Karpas-422 (cell line): ENCODE results near the gene COL8A1. TPM values are rescaled to one million over a fixed set of nuclear protein-coding genes. Genes with fewer than 3 reads are reported as not detected.

Experiments used
- DNase-seq: peaks from one replicate; pipeline ENCODE4 v3.0.0-alpha.2; 2015
- H2AFZ ChIP-seq: fragments of 200-600 bp; sonication (generic); 2 replicates; pipeline ENCODE4 v1.6.1; 2014; ENCODE audit warnings: antibody characterized with exemption, low read length, mixed read lengths
- H3K27ac ChIP-seq: fragments of 200-600 bp; sonication (generic); 2 replicates; pipeline ENCODE4 v1.5.1; 2014; ENCODE audit warnings: mild to moderate bottlenecking, low read length, moderate library complexity
- H3K27me3 ChIP-seq: fragments of 200-600 bp; sonication (generic); 2 replicates; pipeline ENCODE4 v1.6.1; 2014; ENCODE audit warnings: low read length, mixed read lengths
- H3K36me3 ChIP-seq: fragments of 200-600 bp; sonication (generic); 2 replicates; pipeline ENCODE4 v1.6.1; 2014; ENCODE audit warnings: low read length, mixed read lengths; ENCODE audit not compliant: insufficient read depth
- H3K4me1 ChIP-seq: fragments of 200-600 bp; sonication (generic); 2 replicates; pipeline ENCODE4 v1.6.1; 2014; ENCODE audit warnings: mild to moderate bottlenecking, low read length, mixed read lengths
- H3K4me2 ChIP-seq: fragments of 200-600 bp; sonication (generic); 2 replicates; pipeline ENCODE4 v1.6.1; 2014; ENCODE audit warnings: low read length, low read depth, mild to moderate bottlenecking; ENCODE audit not compliant: poor library complexity, severe bottlenecking
- H3K4me3 ChIP-seq: fragments of 200-600 bp; sonication (generic); 2 replicates; pipeline ENCODE4 v1.5.1; 2014; ENCODE audit warnings: mild to moderate bottlenecking, antibody characterized with exemption, low read length, mixed read lengths
- H3K79me2 ChIP-seq: fragments of 200-600 bp; sonication (generic); 2 replicates; pipeline ENCODE4 v1.6.1; 2014; ENCODE audit warnings: mild to moderate bottlenecking, low read length, mixed read lengths
- H3K9ac ChIP-seq: fragments of 200-600 bp; sonication (generic); 2 replicates; pipeline ENCODE4 v1.6.0; 2014; ENCODE audit warnings: low read length
- H3K9me2 ChIP-seq: fragments of 200-600 bp; sonication (generic), shearing (Covaris generic); replicated peaks from 2 replicates; pipeline ENCODE4 v1.6.0; 2014; ENCODE audit warnings: mild to moderate bottlenecking, low read length, moderate library complexity; ENCODE audit not compliant: insufficient read depth
- H3K9me3 ChIP-seq: fragments of 300-700, 200-600 bp; sonication (generic); 2 replicates; pipeline ENCODE4 v1.6.1; 2014; ENCODE audit warnings: low read length, mixed read lengths
- H4K20me1 ChIP-seq: fragments of 200-600 bp; sonication (generic); 2 replicates; pipeline ENCODE4 v1.6.1; 2014; ENCODE audit warnings: mild to moderate bottlenecking, antibody characterized with exemption, low read length, low read depth; ENCODE audit not compliant: insufficient read depth
- total RNA-seq: library from RNA; depleted of rRNA; stranded (reverse); fragments of >200 nt; shearing (Covaris generic); gene quantifications from 2 replicates; pipeline ENCODE4 v1.2.3, GENCODE V29; 2014; ENCODE audit warnings: low replicate concordance

Gene COL8A1
- total RNA-seq, 1 experiment from 2014 or later: not detected

DNA sequence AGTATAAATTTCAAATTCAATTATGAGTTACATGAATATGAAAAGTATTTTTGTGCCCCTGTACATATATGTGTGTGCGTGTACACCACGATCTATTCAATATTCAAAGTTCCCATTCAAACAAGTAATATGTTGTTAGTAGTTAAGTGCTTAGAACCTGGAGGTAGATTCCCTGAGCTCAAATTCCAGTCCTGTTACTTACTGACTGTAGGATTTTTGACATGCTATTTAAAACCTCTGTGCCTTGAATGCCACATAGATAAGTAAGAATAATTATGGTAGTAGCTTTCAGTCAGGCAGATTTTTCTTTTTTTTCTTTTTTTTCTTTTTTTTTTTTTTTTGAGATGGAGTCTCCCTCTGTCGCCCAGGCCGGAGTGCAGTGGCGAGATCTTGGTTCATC lies 126.0 kb downstream of the COL8A1 start:
- no peak for DNase-seq
- Histone ChIP-seq H3K27me3 (no peaks in the 10 kb centered on the region), H3K9me2 (no peaks in the 10 kb centered on the region), H3K9ac (no peak overlapping the region), H3K36me3 (no peaks in the 10 kb centered on the region), H3K4me2 (no peak overlapping the region), H2AFZ (no peak overlapping the region), H3K27ac (no peak overlapping the region), H3K4me3 (no peak overlapping the region), H3K9me3 (no peaks in the 10 kb centered on the region), H4K20me1 (no peaks in the 10 kb centered on the region), H3K79me2 (no peaks in the 10 kb centered on the region), H3K4me1 (no peaks in the 10 kb centered on the region)

DNA sequence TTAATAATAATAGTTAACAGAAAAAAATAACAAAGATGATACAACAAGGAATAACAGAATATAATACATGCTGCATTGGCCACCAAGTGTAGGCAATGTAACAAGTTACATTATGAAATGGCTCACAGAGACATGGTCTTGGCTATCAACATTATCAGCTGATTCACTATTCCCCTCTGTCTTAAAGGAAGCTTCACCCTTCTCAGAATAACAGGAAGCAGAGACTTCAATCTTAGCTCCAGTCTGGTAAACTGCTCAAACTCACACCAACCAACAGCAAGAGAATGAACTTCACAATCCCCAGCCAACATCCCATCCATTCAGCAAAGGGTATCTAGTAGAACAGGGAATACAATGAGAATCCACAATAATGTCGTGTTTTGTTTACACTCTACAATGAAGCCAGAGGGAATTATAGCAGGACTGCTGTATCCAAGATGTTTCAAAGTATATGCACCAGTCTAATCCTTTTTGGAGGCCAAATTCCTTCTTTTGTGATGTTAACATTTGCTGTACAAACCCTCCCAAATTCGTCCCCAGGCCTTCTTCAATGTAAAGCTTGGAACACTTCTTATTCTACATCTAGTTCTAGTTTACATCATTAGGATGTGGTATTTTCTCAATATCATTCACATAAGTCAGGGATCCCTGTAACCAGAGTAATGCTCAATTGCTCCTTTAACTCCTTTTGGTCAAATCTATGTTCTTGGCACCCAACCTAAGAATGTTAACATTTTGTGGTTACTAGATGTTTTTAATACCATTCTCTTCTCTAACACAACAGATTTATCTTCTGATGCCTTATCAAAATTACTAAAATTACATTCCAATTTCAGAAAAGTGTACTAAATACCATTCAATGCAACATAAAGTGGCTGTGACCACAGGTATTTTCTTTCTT lies 126.9 kb downstream of the COL8A1 start:
- no peaks in the 10 kb centered on the region for H3K9me3 ChIP-seq
- no peak overlapping the region for H3K9ac ChIP-seq
- H3K4me2 ChIP-seq: no peak overlapping the region
- no peaks in the 10 kb centered on the region for H4K20me1 ChIP-seq
- no peaks in the 10 kb centered on the region for H3K4me1 ChIP-seq
- no peak for DNase-seq
- no peaks in the 10 kb centered on the region for H3K27me3 ChIP-seq
- no peak overlapping the region for H3K27ac ChIP-seq
- H3K9me2 ChIP-seq: no peaks in the 10 kb centered on the region
- no peaks in the 10 kb centered on the region for H3K79me2 ChIP-seq
- H3K36me3 ChIP-seq: no peaks in the 10 kb centered on the region
- no peak overlapping the region for H3K4me3 ChIP-seq
- H2AFZ ChIP-seq: no peak overlapping the region

DNA sequence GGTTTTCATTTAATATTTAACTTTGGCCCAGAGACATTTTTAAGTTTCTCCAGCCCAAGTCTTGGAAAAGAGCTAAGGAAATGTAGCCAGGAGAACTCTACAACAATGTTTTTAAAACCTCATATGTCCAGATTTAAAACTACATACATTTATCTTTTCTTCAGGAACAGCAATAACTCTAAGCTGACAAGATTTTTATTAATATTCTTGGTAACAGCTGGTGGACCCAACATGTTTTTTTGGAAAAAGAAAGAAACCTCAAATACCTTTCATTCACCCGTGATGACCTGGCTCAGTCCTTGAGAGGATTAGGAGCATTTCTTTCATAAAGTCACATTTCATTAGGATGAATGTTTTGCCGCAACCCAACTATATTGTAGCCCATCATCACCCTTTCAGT lies 128.9 kb downstream of the COL8A1 start:
- no peaks in the 10 kb centered on the region for H4K20me1 ChIP-seq
- no peak overlapping the region for H3K4me2 ChIP-seq
- no peaks in the 10 kb centered on the region for H3K36me3 ChIP-seq
- no peak overlapping the region for H3K27ac ChIP-seq
- no peak overlapping the region for H2AFZ ChIP-seq
- no peaks in the 10 kb centered on the region for H3K4me1 ChIP-seq
- no peaks in the 10 kb centered on the region for H3K9me3 ChIP-seq
- DNase-seq: no peak
- H3K27me3 ChIP-seq: no peaks in the 10 kb centered on the region
- no peaks in the 10 kb centered on the region for H3K9me2 ChIP-seq
- H3K79me2 ChIP-seq: no peaks in the 10 kb centered on the region
- H3K9ac ChIP-seq: no peak overlapping the region
- H3K4me3 ChIP-seq: no peak overlapping the region

DNA sequence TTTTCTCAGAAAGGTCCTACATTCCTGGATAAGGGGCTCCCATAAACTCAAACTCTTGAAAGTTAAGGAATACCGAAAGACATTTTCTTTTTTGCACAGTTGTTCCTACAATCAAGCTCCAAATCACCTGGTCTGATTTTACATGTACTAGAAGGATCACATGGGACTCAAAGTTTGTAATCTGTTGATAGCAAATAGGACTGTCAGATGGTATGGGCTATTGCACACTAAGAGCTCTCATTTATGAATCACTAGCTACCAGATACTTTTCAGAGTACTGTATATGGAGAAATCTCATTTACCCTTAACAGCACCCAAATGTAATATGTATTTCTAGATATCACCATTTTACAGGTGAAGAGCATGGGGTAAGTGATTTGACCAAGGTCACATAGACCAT lies 129.7 kb downstream of the COL8A1 start:
- H3K4me2 ChIP-seq: no peak overlapping the region
- H4K20me1 ChIP-seq: no peaks in the 10 kb centered on the region
- H3K9me2 ChIP-seq: no peaks in the 10 kb centered on the region

DNA sequence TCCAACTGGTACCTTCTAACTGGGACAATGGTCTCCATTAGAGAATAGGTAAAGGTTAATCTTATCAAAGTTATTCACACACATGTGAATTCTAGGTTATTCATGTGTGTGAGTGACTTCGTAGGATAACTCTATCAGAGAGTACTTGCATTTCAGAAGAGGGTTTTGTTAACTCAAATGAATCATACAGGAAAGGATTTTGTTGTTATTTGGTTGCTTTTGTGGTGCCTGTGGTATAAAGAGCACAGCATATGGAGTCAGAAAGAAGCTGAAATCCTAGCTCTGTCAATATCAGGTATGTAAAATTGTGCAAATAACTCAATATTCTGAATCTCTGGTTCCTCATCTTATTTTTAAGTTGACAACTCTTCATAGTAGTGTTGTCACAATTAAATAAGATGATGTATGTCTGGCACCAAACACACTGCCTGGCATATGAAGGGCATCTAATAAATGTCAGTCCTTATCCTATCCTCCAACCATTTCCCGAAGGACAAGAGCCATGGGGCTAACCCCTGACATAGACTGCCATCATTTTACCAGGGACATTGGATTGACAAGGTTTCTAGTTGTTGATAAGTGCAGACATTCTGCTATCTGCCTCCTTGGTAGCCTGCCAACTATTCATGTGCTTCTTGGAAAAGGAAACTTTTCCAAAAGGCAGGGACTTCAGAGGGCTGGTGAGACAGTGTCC lies 130.6 kb downstream of the COL8A1 start:
- Histone ChIP-seq H3K9me2 (no peaks in the 10 kb centered on the region), H3K4me3 (no peak overlapping the region), H3K4me2 (no peak overlapping the region), H3K4me1 (no peaks in the 10 kb centered on the region), H3K36me3 (no peaks in the 10 kb centered on the region), H3K27me3 (no peaks in the 10 kb centered on the region), H3K79me2 (no peaks in the 10 kb centered on the region), H2AFZ (no peak overlapping the region), H3K27ac (no peak overlapping the region), H3K9me3 (no peaks in the 10 kb centered on the region), H4K20me1 (no peaks in the 10 kb centered on the region), H3K9ac (no peak overlapping the region)
- no peak for DNase-seq

More for the DNA sequence above, 129.7 kb downstream of the COL8A1 start:
- no peak overlapping the region for H2AFZ ChIP-seq
- H3K9ac ChIP-seq: no peak overlapping the region
- no peak overlapping the region for H3K4me3 ChIP-seq
- H3K27ac ChIP-seq: no peak overlapping the region
- H3K4me1 ChIP-seq: no peaks in the 10 kb centered on the region
- H3K36me3 ChIP-seq: no peaks in the 10 kb centered on the region
- H3K9me3 ChIP-seq: no peaks in the 10 kb centered on the region
- DNase-seq: no peak
- no peaks in the 10 kb centered on the region for H3K79me2 ChIP-seq
- no peaks in the 10 kb centered on the region for H3K27me3 ChIP-seq

DNA sequence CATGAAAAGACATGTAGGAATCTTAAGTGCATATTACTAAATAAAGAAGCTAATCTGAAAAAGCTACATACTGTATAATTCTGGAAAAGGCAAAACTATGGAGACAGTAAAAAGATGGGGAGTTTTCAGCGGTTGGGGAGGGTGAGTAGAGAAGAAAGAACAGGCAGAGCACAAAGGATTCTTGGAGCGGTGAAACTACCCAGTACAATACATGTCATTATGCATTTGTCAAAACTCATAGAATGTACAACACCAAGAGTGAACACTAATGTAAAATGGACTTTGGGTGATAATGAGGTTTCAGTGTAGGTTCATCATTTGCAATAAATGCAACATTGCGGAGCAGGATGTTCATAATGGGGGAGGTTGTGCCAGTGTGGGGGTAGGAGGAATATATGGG lies 133.8 kb downstream of the COL8A1 start:
- H3K9ac ChIP-seq: no peak overlapping the region
- no peaks in the 10 kb centered on the region for H4K20me1 ChIP-seq
- H3K4me1 ChIP-seq: no peaks in the 10 kb centered on the region
- no peak overlapping the region for H2AFZ ChIP-seq
- no peaks in the 10 kb centered on the region for H3K79me2 ChIP-seq
- no peaks in the 10 kb centered on the region for H3K9me3 ChIP-seq
- no peaks in the 10 kb centered on the region for H3K36me3 ChIP-seq
- no peaks in the 10 kb centered on the region for H3K27me3 ChIP-seq
- no peak for DNase-seq
- no peaks in the 10 kb centered on the region for H3K9me2 ChIP-seq
- H3K4me3 ChIP-seq: no peak overlapping the region
- H3K27ac ChIP-seq: no peak overlapping the region
- H3K4me2 ChIP-seq: no peak overlapping the region

DNA sequence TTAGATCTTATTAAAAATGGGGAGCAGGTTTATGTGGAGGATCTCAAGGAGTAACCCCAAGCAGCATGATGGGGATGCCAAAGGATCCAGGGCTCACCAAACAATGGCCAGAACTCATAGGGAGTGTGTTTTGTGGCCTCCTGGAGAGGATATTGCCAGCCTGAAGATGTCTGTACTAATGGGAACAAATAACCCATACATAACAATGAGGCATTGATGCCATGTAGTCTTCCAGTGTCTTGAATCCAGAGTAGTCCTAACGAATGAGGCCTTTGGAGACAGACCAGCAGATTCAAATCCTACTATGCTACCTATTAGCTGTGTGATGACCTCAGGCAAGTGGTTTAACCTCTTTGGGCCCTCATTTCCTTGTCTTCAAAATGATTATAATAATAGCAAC lies 134.3 kb downstream of the COL8A1 start:
- no peaks in the 10 kb centered on the region for H3K27me3 ChIP-seq
- no peak overlapping the region for H2AFZ ChIP-seq
- H3K4me1 ChIP-seq: no peaks in the 10 kb centered on the region
- DNase-seq: no peak
- H3K9ac ChIP-seq: no peak overlapping the region
- no peaks in the 10 kb centered on the region for H3K79me2 ChIP-seq
- no peak overlapping the region for H3K4me2 ChIP-seq
- H3K27ac ChIP-seq: no peak overlapping the region
- H3K9me3 ChIP-seq: no peaks in the 10 kb centered on the region
- H3K36me3 ChIP-seq: no peaks in the 10 kb centered on the region
- H4K20me1 ChIP-seq: no peaks in the 10 kb centered on the region
- no peak overlapping the region for H3K4me3 ChIP-seq
- no peaks in the 10 kb centered on the region for H3K9me2 ChIP-seq

DNA sequence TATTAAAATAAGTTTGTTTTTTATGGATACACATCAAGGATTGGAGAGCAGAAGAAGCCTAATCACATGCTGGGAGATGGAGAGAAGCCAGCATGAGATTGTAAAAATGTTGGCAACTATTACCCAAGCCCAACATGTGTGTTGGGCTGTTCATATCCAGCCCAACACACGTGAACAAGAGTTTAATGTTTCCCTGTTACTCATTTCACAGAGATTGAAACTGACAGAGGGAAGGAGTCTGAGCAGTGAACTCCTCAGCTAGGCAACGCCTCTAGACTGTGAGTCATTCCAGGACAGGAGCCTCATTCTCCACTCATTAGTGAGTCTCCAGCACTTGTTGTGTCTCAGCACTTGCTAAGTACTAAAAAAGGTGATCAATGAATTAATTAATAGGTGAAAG lies 136.1 kb downstream of the COL8A1 start:
- Histone ChIP-seq H2AFZ (no peak overlapping the region), H3K4me1 (no peaks in the 10 kb centered on the region), H3K9me3 (no peaks in the 10 kb centered on the region), H3K27me3 (no peaks in the 10 kb centered on the region), H3K9me2 (no peaks in the 10 kb centered on the region), H3K27ac (no peak overlapping the region), H3K36me3 (no peaks in the 10 kb centered on the region), H3K79me2 (no peaks in the 10 kb centered on the region), H4K20me1 (no peaks in the 10 kb centered on the region), H3K9ac (no peak overlapping the region), H3K4me3 (no peak overlapping the region), H3K4me2 (no peak overlapping the region)
- DNase-seq: no peak
